IMR-90 (cell line): ENCODE measurements around the gene MEGF11. TPM values are rescaled to one million over a fixed set of nuclear protein-coding genes. Genes with fewer than 3 reads are reported as not detected.

Experiments
- ATAC-seq: fragments of 200-7000 bp; cut with Tn5 transposase; 2 replicates; pipeline ENCODE4 v1.9.1; 2020; ENCODE audit warnings: low read depth, mild to moderate bottlenecking, moderate library complexity
- BruUV-seq: library from RNA; stranded (reverse); fragments of 400-500 nt; replicated peaks from 2 replicates; lab custom pipeline; 2021; lab: Mats Ljungman, UMichigan
- CTCF ChIA-PET: fragments of 300-600 bp; formaldehyde crosslinking; extraction: SDS; loops from one replicate; lab custom pipeline; 2021; ENCODE audit warnings: antibody characterized with exemption; lab: Yijun Ruan, JAX
- POLR2A ChIA-PET: fragments of 300-600 bp; sonication (Branson Sonifier 250); formaldehyde crosslinking; loops from one replicate; lab custom pipeline; 2022; ENCODE audit warnings: antibody characterized with exemption; ENCODE audit not compliant: unreplicated experiment; lab: Charles Lee
- DNase-seq: peaks from one replicate; pipeline ENCODE4 v3.0.0; 2013
- H2AFZ ChIP-seq: replicated peaks from 2 replicates; pipeline ENCODE3; 2013; ENCODE audit warnings: low read length, mild to moderate bottlenecking; ENCODE audit not compliant: poor library complexity
- H2AK5ac ChIP-seq: 2 replicates; pipeline ENCODE4 v1.6.1; 2013; ENCODE audit warnings: low read depth, low read length, inconsistent platforms
- H2AK9ac ChIP-seq: replicated peaks from 2 replicates; pipeline ENCODE3; 2013; ENCODE audit warnings: mild to moderate bottlenecking, low read depth, low read length, moderate library complexity; ENCODE audit not compliant: poor library complexity
- H2BK120ac ChIP-seq: 2 replicates; pipeline ENCODE4 v1.6.1; 2013; ENCODE audit warnings: low read depth, low read length, inconsistent platforms
- H2BK15ac ChIP-seq: 3 replicates; pipeline ENCODE4 v1.6.1; 2013; ENCODE audit warnings: low read depth, low read length, inconsistent platforms
- H2BK20ac ChIP-seq: 2 replicates; pipeline ENCODE4 v1.6.1; 2013; ENCODE audit warnings: low read depth, mild to moderate bottlenecking, inconsistent platforms, low read length, moderate library complexity
- H2BK5ac ChIP-seq: 2 replicates; pipeline ENCODE4 v1.6.1; 2013; ENCODE audit warnings: mild to moderate bottlenecking, low read depth, low read length, inconsistent platforms; ENCODE audit not compliant: poor library complexity, severe bottlenecking
- H3K14ac ChIP-seq: replicated peaks from 2 replicates; pipeline ENCODE4 v1.6.1; 2013; ENCODE audit warnings: low read depth, low read length, inconsistent platforms
- H3K18ac ChIP-seq: 2 replicates; pipeline ENCODE4 v1.6.1; 2013; ENCODE audit warnings: low read depth, low read length, control low read depth
- H3K23ac ChIP-seq: 2 replicates; pipeline ENCODE4 v1.6.1; 2013; ENCODE audit warnings: low read depth, low read length, inconsistent platforms
- H3K27ac ChIP-seq: 2 replicates; pipeline ENCODE4 v1.5.1; 2013; ENCODE audit warnings: mild to moderate bottlenecking, control low read depth, low read length; ENCODE audit not compliant: insufficient read depth
- H3K27me3 ChIP-seq: 2 replicates; pipeline ENCODE4 v1.6.1; 2013; ENCODE audit warnings: low read length; ENCODE audit not compliant: control insufficient read depth, insufficient read depth
- H3K36me3 ChIP-seq: 2 replicates; pipeline ENCODE4 v1.6.1; 2013; ENCODE audit warnings: low read length, mixed read lengths; ENCODE audit not compliant: control insufficient read depth, insufficient read depth
- H3K4ac ChIP-seq: 2 replicates; pipeline ENCODE4 v1.6.1; 2013; ENCODE audit warnings: low read depth, low read length, inconsistent platforms
- H3K4me1 ChIP-seq: 2 replicates; pipeline ENCODE4 v1.6.1; 2013; ENCODE audit warnings: low read length, mixed read lengths; ENCODE audit not compliant: control insufficient read depth, insufficient read depth
- H3K4me2 ChIP-seq: 2 replicates; pipeline ENCODE4 v1.6.1; 2013; ENCODE audit warnings: low read depth, mild to moderate bottlenecking, control low read depth, low read length, moderate library complexity
- H3K4me3 ChIP-seq: 2 replicates; pipeline ENCODE4 v1.5.1; 2013; ENCODE audit warnings: low read depth, mild to moderate bottlenecking, control low read depth, low read length, moderate library complexity; ENCODE audit not compliant: insufficient read depth
- H3K56ac ChIP-seq: 2 replicates; pipeline ENCODE4 v1.6.1; 2013; ENCODE audit warnings: low read length, inconsistent platforms; ENCODE audit not compliant: insufficient read depth; ENCODE audit errors: extremely low read depth
- H3K79me1 ChIP-seq, 2 experiments: 2 replicates each; pipeline ENCODE4 v1.6.1; 2013; ENCODE audit warnings: low read length in 2 of 2, inconsistent platforms in 1 of 2, low read depth in 1 of 2
- H3K9ac ChIP-seq: 2 replicates; pipeline ENCODE4 v1.6.1; 2013; ENCODE audit warnings: low read depth, low read length, control low read depth
- H3K9me1 ChIP-seq: 2 replicates; pipeline ENCODE4 v1.6.1; 2013; ENCODE audit warnings: low read length, inconsistent platforms; ENCODE audit not compliant: insufficient read depth
- H3K9me3 ChIP-seq: 2 replicates; pipeline ENCODE4 v1.6.1; 2013; ENCODE audit warnings: low read length; ENCODE audit not compliant: control insufficient read depth, insufficient read depth
- H4K20me1 ChIP-seq: 2 replicates; pipeline ENCODE4 v1.6.1; 2013; ENCODE audit warnings: low read length, inconsistent platforms; ENCODE audit not compliant: insufficient read depth
- H4K5ac ChIP-seq: 2 replicates; pipeline ENCODE4 v1.6.1; 2013; ENCODE audit warnings: mild to moderate bottlenecking, low read depth, low read length, control low read depth
- H4K8ac ChIP-seq, 2 experiments: 2 replicates each; pipeline ENCODE4 v1.6.1; 2013; ENCODE audit warnings: low read depth in 2 of 2, low read length in 2 of 2, control low read depth in 1 of 2, inconsistent platforms in 1 of 2
- H4K91ac ChIP-seq: 2 replicates; pipeline ENCODE4 v1.6.1; 2013; ENCODE audit warnings: low read depth, low read length, inconsistent platforms; ENCODE audit not compliant: insufficient read depth
- BHLHE40 ChIP-seq: fragments of 150-350 bp; IDR thresholded peaks from 2 replicates; pipeline ENCODE4 v1.6.1; 2016; ENCODE audit warnings: mild to moderate bottlenecking, low read depth, low read length
- CEBPB ChIP-seq: IDR thresholded peaks from 2 replicates; pipeline ENCODE4 v1.6.1; 2012; ENCODE audit warnings: low read depth, low read length, improper control_type of control experiment
- CHD1 ChIP-seq: IDR thresholded peaks from 2 replicates; pipeline ENCODE4 v1.6.1; 2012; ENCODE audit warnings: low read depth, low read length, improper control_type of control experiment
- CTCF ChIP-seq: conservative IDR thresholded peaks from 2 replicates; pipeline ENCODE4 v1.5.1; 2012; ENCODE audit warnings: mild to moderate bottlenecking, low read depth, low read length, improper control_type of control experiment
- ELK1 ChIP-seq: fragments of 150-350 bp; IDR thresholded peaks from 2 replicates; pipeline ENCODE4 v1.6.1; 2016; ENCODE audit warnings: low read depth, mild to moderate bottlenecking, low read length, moderate library complexity, borderline replicate concordance
- FOS ChIP-seq: fragments of 150-350 bp; IDR thresholded peaks from 2 replicates; pipeline ENCODE4 v1.6.1; 2016; ENCODE audit warnings: low read depth, low read length
- MAFK ChIP-seq: IDR thresholded peaks from 2 replicates; pipeline ENCODE4 v1.6.1; 2012; ENCODE audit warnings: low read depth, low read length, improper control_type of control experiment
- MAZ ChIP-seq: IDR thresholded peaks from 2 replicates; pipeline ENCODE4 v1.6.1; 2012; ENCODE audit warnings: low read depth, mild to moderate bottlenecking, low read length, improper control_type of control experiment, moderate library complexity, borderline replicate concordance
- MXI1 ChIP-seq: IDR thresholded peaks from 2 replicates; pipeline ENCODE4 v1.6.1; 2012; ENCODE audit warnings: low read depth, mild to moderate bottlenecking, low read length, moderate library complexity, borderline replicate concordance
- NFE2L2 ChIP-seq: fragments of 150-350 bp; IDR thresholded peaks from 2 replicates; pipeline ENCODE4 v1.6.1; 2016; ENCODE audit warnings: low read depth, mild to moderate bottlenecking, low read length
- POLR2A ChIP-seq: IDR thresholded peaks from 2 replicates; pipeline ENCODE4 v1.6.1; 2012; ENCODE audit warnings: mild to moderate bottlenecking, low read depth, low read length
- RAD21 ChIP-seq: IDR thresholded peaks from 2 replicates; pipeline ENCODE4 v1.6.1; 2012; ENCODE audit warnings: low read length, improper control_type of control experiment
- RCOR1 ChIP-seq: IDR thresholded peaks from 2 replicates; pipeline ENCODE4 v1.6.1; 2012; ENCODE audit warnings: mild to moderate bottlenecking, low read length, improper control_type of control experiment; ENCODE audit not compliant: insufficient replicate concordance
- RFX5 ChIP-seq: IDR thresholded peaks from 2 replicates; pipeline ENCODE4 v1.8.0; 2012; ENCODE audit warnings: low read depth, mild to moderate bottlenecking, low read length, moderate library complexity
- SMC3 ChIP-seq: fragments of 150-350 bp; IDR thresholded peaks from 2 replicates; pipeline ENCODE4 v1.6.1; 2016; ENCODE audit warnings: low read depth, mild to moderate bottlenecking, antibody characterized with exemption, low read length, moderate library complexity
- USF2 ChIP-seq: fragments of 150-350 bp; IDR thresholded peaks from 2 replicates; pipeline ENCODE4 v1.6.1; 2017; ENCODE audit warnings: mild to moderate bottlenecking, antibody characterized with exemption, low read length, low read depth
- WGBS, 2 experiments: methylation state at CpG; one replicate each; pipeline versions ENCODE4 v1.1.5 to v1.1.7; 2013; ENCODE audit warnings: missing lambda C conversion rate in 2 of 2; ENCODE audit not compliant: insufficient read length in 1 of 2; ENCODE audit errors: extremely low coverage in 2 of 2; 5-methylcytosine and 5-hydroxymethylcytosine counted together
- dilution Hi-C: fragments of 300-500 bp; cut with HindIII; formaldehyde crosslinking; loops from one replicate; pipeline ENCODE4 v1.14.3; 2018; ENCODE audit warnings: low sequenced_read_pairs; ENCODE audit not compliant: unreplicated experiment
- in situ Hi-C: fragments of 300-500 bp; cut with MboI; formaldehyde crosslinking; loops from 3 replicates; pipeline ENCODE4 v1.14.3; 2019; ENCODE audit warnings: low sequenced_read_pairs, inconsistent platforms, mixed read lengths
- intact Hi-C: fragments of 100-400 bp; cut with micrococcal nuclease; formaldehyde crosslinking; loops from 2 replicates; pipeline ENCODE4 v1.10.0; 2022
- polyA plus RNA-seq, 3 experiments: library from polyadenylated mRNA; depleted of rRNA; stranded (reverse); fragments of >200 nt; gene quantifications; 2 replicates each; pipeline ENCODE4 v1.2.3, GENCODE V29; 2012; ENCODE audit warnings: low replicate concordance in 1 of 3
- total RNA-seq: library from RNA; depleted of rRNA; stranded (reverse); fragments of >200 nt; gene quantifications from 2 replicates; pipeline ENCODE4 v1.2.3, GENCODE V29; 2012

The MEGF11 gene
- total and polyA plus RNA-seq, 2 of the 4 experiments (the other 2 are of a cell fraction) = not detected

GRCh38 chr15:66075947-66076346 lies 177.6 kb downstream of the MEGF11 start:
- Histone ChIP-seq H3K9ac (no peak overlapping the region), H3K56ac (no peak overlapping the region), H4K20me1 (no peaks in the 10 kb centered on the region), H3K18ac (no peak overlapping the region), H3K36me3 (no peaks in the 10 kb centered on the region), H3K79me1 (no peaks in the 10 kb centered on the region), H3K27ac (no peak overlapping the region), H3K27me3 (peaks cover 65% of the 10 kb centered on the region), H2BK120ac (no peak overlapping the region), H3K23ac (no peak overlapping the region), H3K4me2 (no peak overlapping the region), H4K91ac (no peak overlapping the region), H2AK5ac (no peak overlapping the region), H4K5ac (no peak overlapping the region), H3K4ac (no peak overlapping the region), H3K9me3 (no peaks in the 10 kb centered on the region), H2BK15ac (no peak overlapping the region; the same call in 2 of the 3 replicates), H4K8ac (no peak overlapping the region), H3K4me1 (peaks cover 4% of the 10 kb centered on the region; the same call in 1 of the 2 replicates), H3K4me3 (no peak overlapping the region), H2BK20ac (no peak overlapping the region), H2BK5ac (no peak overlapping the region), H3K9me1 (no peaks in the 10 kb centered on the region), H2AFZ (no peak overlapping the region), H3K14ac (no peak overlapping the region), H2AK9ac (no peak overlapping the region)
- DNase-seq (no peak), ATAC-seq (no peak)
- BruUV-seq = no TSS peak
- dilution Hi-C loops (no loop called here), in situ Hi-C loops (no loop called here), intact Hi-C loops (no loop called here)
- ChIA-PET POLR2A (no interaction called here), CTCF (no interaction called here)
- TF ChIP-seq USF2 = no peak
- TF ChIP-seq RFX5 = no peak
- TF ChIP-seq MAZ = no peak
- TF ChIP-seq CEBPB = no peak
- TF ChIP-seq RAD21 = no peak
- TF ChIP-seq NFE2L2 = no peak
- no peak for TF ChIP-seq POLR2A
- TF ChIP-seq ELK1 = no peak
- TF ChIP-seq CTCF = no peak
- TF ChIP-seq BHLHE40 = no peak
- no peak for TF ChIP-seq CHD1
- no peak for TF ChIP-seq MAFK
- no peak for TF ChIP-seq RCOR1
- TF ChIP-seq FOS = no peak
- no peak for TF ChIP-seq MXI1
- no peak for TF ChIP-seq SMC3
- 88% methylated on average over 1 of the region's 1 CpG; no CpG with 5 or more reads in 1 of the 2 experiments for WGBS, 2 experiments
